Ovary (tissue), 9 donors: ENCODE data around the gene KNCN. TPM values are rescaled to one million over a fixed set of nuclear protein-coding genes. Genes with fewer than 3 reads are reported as not detected.

ENCODE experiments used
- DNase-seq, 5 donors: peaks; one replicate each; pipeline ENCODE4 v3.0.0-alpha.2; 2019 to 2020
- H3K27ac ChIP-seq, 2 donors: fragments of 200-600 bp; one replicate each; pipeline versions ENCODE4 v1.5.1 to v1.8.0; 2019 to 2022
- H3K27me3 ChIP-seq: fragments of 200-600 bp; one replicate; pipeline ENCODE4 v1.8.0; 2022
- H3K36me3 ChIP-seq: fragments of 200-600 bp; sonication (generic); one replicate; pipeline ENCODE4 v1.5.1; 2019
- H3K4me1 ChIP-seq: one replicate; pipeline ENCODE4 v1.8.1; 2013; ENCODE audit warnings: mild to moderate bottlenecking, moderate library complexity; ENCODE audit not compliant: insufficient read depth
- H3K4me3 ChIP-seq: fragments of 200-600 bp; sonication (generic); one replicate; pipeline ENCODE4 v1.5.1; 2017
- H3K9me3 ChIP-seq, 2 donors: fragments of 200-600 bp in 1 of 2; sonication (generic) in 1 of 2; one replicate each; pipeline versions ENCODE4 v1.5.1 to v1.8.1; 2013 to 2019; ENCODE audit warnings: mild to moderate bottlenecking in 1 of 2, moderate library complexity in 1 of 2
- CTCF ChIP-seq, 3 donors: fragments of 450-650 bp in 2 of 3; fragments of 200-600 bp in 1 of 3; IDR thresholded peaks; one replicate each; pipeline versions ENCODE4 v1.5.1 to v1.8.0; 2016 to 2022; ENCODE audit warnings: antibody characterized with exemption in 3 of 3, mild to moderate bottlenecking in 1 of 3
- EP300 ChIP-seq: sonication (generic); formaldehyde crosslinking; IDR thresholded peaks from one replicate; pipeline ENCODE4 v1.6.1; 2017; ENCODE audit warnings: antibody characterized with exemption
- POLR2A ChIP-seq: fragments of 450-650 bp; IDR thresholded peaks from one replicate; pipeline ENCODE4 v1.6.1; 2017; ENCODE audit warnings: antibody characterized with exemption, mild to moderate bottlenecking, moderate library complexity
- WGBS, 3 donors: extraction: QIAGEN DNeasy Blood & Tissue Kit in 1 of 3; methylation state at CpG; one replicate each; pipeline versions ENCODE4 v1.1.5 to v1.1.7; 2013 to 2017; 5-methylcytosine and 5-hydroxymethylcytosine counted together
- intact Hi-C, 4 donors: fragments of 100-400 bp; cut with DNase I; formaldehyde crosslinking; loops; one replicate each; pipeline versions ENCODE4 v1.11.0 to v1.15.1; 2022 to 2023
- polyA plus RNA-seq, 2 donors: library from polyadenylated mRNA; stranded (reverse); fragments of 200-250 nt in 1 of 2; fragments of 350-450 nt in 1 of 2; fragmentation: Illumina TruSeq in 1 of 2; extraction: RNeasy Lipid Tissue Mini Kit (QIAGEN cat#74804) in 1 of 2; gene quantifications; one replicate each; pipeline ENCODE4 v1.2.3, GENCODE V29; 2013 to 2014
- total RNA-seq, 7 donors: library from RNA; depleted of rRNA in 2 of 7; stranded (reverse); fragments of >200 nt in 2 of 7; fragmentation: NEBNext Ultra II Directional in 3 of 7; extraction: Animal tissue kit (Norgen Biotek cat#: 25700) in 3 of 7; gene quantifications; one replicate each; pipeline versions ENCODE4 v1.1.0 to v1.2.4, GENCODE V29; 2016 to 2023
- donor health status: DM: no; HTN: no; CAD: no; lungs with moderate emphysema.
- donor health status: DM: no; HTN: no; CAD: no.
- donor health status: Bipolar disorder and iron deficiency.
- donor health status: DM: yes; HTN: yes; CAD: no.
- donor health status: DM: no; HTN: no; CAD: no.
- donor health status: DM: yes; HTN: yes; CAD: no.

KNCN gene
- total and polyA plus RNA-seq, 9 donors, result 0.08 TPM; not detected in 8

- Histone ChIP-seq H3K4me3 (no peak overlapping the region), H3K27ac (no peak overlapping the region), H3K27me3 (no peaks in the 10 kb centered on the region), H3K9me3 (no peaks in the 10 kb centered on the region), H3K36me3 (no peaks in the 10 kb centered on the region), H3K4me1 (no peaks in the 10 kb centered on the region)
- intact Hi-C loops, result no loop called here
- TF ChIP-seq EP300 (no peak), CTCF (IDR thresholded peaks at IDR 0.05) (no peak), POLR2A (no peak)
- WGBS, 3 donors, result 27 to 55% (median 40%) methylated on average over 5 of the region's 5 CpGs
- DNase-seq, result no peak
Measured at GRCh38 chr1:46544561-46545240, 6.7 kb downstream of the KNCN start.

GRCh38 chr1:46543761-46544560 lies 7.5 kb downstream of the KNCN start:
- no peak overlapping the region for H3K4me3 ChIP-seq
- 2 to 4% (median 4%) methylated on average over 56 to 58 of the region's 58 CpGs for WGBS, 3 donors
- TF ChIP-seq POLR2A, result no peak
- TF ChIP-seq CTCF (IDR thresholded peaks at IDR 0.05), result no peak
- no peak for TF ChIP-seq EP300
- no peak for DNase-seq
- no peak overlapping the region for H3K27ac ChIP-seq
- no peaks in the 10 kb centered on the region for H3K36me3 ChIP-seq
- H3K27me3 ChIP-seq, result no peaks in the 10 kb centered on the region
- no peaks in the 10 kb centered on the region for H3K4me1 ChIP-seq
- H3K9me3 ChIP-seq, result no peaks in the 10 kb centered on the region
- intact Hi-C loops, result no loop called here

GRCh38 chr1:46543382-46543760 lies 8.1 kb downstream of the KNCN start:
- H3K27me3 ChIP-seq, result no peaks in the 10 kb centered on the region
- intact Hi-C loops, result no loop called here
- H3K36me3 ChIP-seq, result no peaks in the 10 kb centered on the region
- no peak overlapping the region for H3K27ac ChIP-seq
- no peak for TF ChIP-seq POLR2A
- TF ChIP-seq CTCF (IDR thresholded peaks at IDR 0.05), result no peak
- no peak for TF ChIP-seq EP300
- no peak overlapping the region for H3K4me3 ChIP-seq
- WGBS, 3 donors, result 37 to 41% (median 41%) methylated on average over 7 of the region's 7 CpGs
- H3K9me3 ChIP-seq, result no peaks in the 10 kb centered on the region
- no peaks in the 10 kb centered on the region for H3K4me1 ChIP-seq
- no peak for DNase-seq

DNA sequence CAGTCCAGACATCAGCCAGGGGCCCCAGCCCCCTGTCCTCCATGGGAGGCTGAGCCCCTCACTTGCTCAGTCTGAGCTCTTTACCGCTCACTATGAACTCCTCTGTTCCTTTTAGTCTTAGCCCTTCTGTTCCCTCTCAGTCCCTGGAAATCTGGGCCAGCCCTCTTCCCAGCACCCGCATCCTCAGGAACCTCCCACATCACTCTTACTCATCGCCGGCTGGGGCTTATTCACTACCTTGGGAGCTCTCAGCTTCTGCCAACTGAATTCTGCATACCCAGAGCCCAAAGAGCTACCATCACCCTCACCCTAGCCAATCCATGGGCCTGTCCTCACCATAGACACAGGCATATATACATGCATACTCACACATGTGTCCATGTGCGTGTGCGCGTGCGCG lies 11.5 kb downstream of the KNCN start:
- no peaks in the 10 kb centered on the region for H3K27me3 ChIP-seq
- no peak for DNase-seq
- H3K4me1 ChIP-seq, result no peaks in the 10 kb centered on the region
- H3K36me3 ChIP-seq, result no peaks in the 10 kb centered on the region
- H3K27ac ChIP-seq, result no peak overlapping the region
- TF ChIP-seq EP300, result no peak
- no peak for TF ChIP-seq POLR2A
- TF ChIP-seq CTCF (IDR thresholded peaks at IDR 0.05), result no peak
- no peaks in the 10 kb centered on the region for H3K9me3 ChIP-seq
- intact Hi-C loops, result loop anchor here in 2 of 4 donors (10.0 kb wide), 1 partner anchor 185 kb away; no protein-coding TSS in a partner anchor
- H3K4me3 ChIP-seq, result no peak overlapping the region
- whole genome bisulfite sequencing, 3 donors, result 54 to 78% (median 68%) methylated on average over 9 of the region's 9 CpGs
